PFSK-1 (cell line): ENCODE results near the gene PANK3.

Source experiments
- SIN3A ChIP-seq: IDR thresholded peaks from 2 replicates; pipeline ENCODE4 v1.6.1; 2012; ENCODE audit warnings: mild to moderate bottlenecking, low read length, moderate library complexity, borderline replicate concordance; ENCODE audit not compliant: insufficient read depth
- TF ChIP-seq, protein P1 (sequence below), 2 experiments: IDR thresholded peaks; 2 replicates each; pipeline versions ENCODE4 v1.6.1 to v1.8.0; 2011 to 2012; ENCODE audit warnings: low read depth in 2 of 2, low read length in 2 of 2, control low read depth in 1 of 2, inconsistent platforms in 1 of 2, mild to moderate bottlenecking in 1 of 2, moderate library complexity in 1 of 2; ENCODE audit not compliant: insufficient read depth in 1 of 2

- no peak for TF ChIP-seq SIN3A
- TF ChIP-seq, protein P1, sequence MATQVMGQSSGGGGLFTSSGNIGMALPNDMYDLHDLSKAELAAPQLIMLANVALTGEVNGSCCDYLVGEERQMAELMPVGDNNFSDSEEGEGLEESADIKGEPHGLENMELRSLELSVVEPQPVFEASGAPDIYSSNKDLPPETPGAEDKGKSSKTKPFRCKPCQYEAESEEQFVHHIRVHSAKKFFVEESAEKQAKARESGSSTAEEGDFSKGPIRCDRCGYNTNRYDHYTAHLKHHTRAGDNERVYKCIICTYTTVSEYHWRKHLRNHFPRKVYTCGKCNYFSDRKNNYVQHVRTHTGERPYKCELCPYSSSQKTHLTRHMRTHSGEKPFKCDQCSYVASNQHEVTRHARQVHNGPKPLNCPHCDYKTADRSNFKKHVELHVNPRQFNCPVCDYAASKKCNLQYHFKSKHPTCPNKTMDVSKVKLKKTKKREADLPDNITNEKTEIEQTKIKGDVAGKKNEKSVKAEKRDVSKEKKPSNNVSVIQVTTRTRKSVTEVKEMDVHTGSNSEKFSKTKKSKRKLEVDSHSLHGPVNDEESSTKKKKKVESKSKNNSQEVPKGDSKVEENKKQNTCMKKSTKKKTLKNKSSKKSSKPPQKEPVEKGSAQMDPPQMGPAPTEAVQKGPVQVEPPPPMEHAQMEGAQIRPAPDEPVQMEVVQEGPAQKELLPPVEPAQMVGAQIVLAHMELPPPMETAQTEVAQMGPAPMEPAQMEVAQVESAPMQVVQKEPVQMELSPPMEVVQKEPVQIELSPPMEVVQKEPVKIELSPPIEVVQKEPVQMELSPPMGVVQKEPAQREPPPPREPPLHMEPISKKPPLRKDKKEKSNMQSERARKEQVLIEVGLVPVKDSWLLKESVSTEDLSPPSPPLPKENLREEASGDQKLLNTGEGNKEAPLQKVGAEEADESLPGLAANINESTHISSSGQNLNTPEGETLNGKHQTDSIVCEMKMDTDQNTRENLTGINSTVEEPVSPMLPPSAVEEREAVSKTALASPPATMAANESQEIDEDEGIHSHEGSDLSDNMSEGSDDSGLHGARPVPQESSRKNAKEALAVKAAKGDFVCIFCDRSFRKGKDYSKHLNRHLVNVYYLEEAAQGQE (IDR thresholded peaks at IDR 0.05; ENCODE audit: insufficient read depth in 1 of 2, low read depth in 2 of 2, low read length in 2 of 2) = no peak
These were observed 33.8 kb upstream of the PANK3 start for GRCh38 chr5:168612996-168613395.
